ENCODE data around the gene FAM13B.

FAM13B gene

DNA sequence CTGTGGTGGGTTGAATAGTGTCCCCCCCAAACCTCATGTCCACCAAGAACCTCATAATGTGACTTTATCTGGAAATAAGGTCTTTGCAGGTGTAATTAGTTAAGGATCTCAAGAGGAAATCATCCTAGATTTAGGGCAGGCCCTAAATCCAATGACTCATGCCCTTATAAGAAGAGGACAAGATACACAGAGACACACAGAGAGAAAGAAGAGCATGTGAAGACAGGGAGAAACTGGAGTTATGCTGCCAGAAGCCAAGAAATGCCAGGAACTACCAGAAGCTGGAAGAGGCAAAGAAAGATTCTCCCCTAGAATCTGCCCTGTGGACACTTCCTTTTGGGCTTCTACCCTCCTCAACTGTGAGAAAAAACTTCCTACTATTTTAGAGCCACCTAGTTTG lies 8.8 kb downstream of the FAM13B start:
- DNase-seq (ENCODE audit: low read depth): no peak
- no peak for TF ChIP-seq CTCF (IDR thresholded peaks at IDR 0.05; ENCODE audit: low read depth, low read length, missing control alignments)
- H3K4me3 ChIP-seq (ENCODE audit: low read depth, low read length): no peak overlapping the region

GRCh38 chr5:138022912-138023311 lies 10.0 kb downstream of the FAM13B start:
- no peak for DNase-seq (ENCODE audit: low read depth)
- no peak overlapping the region for H3K4me3 ChIP-seq (ENCODE audit: low read depth, low read length)
- no peak for TF ChIP-seq CTCF (IDR thresholded peaks at IDR 0.05; ENCODE audit: low read depth, low read length, missing control alignments)

- H3K4me3 ChIP-seq (ENCODE audit: low read depth, low read length): no peak overlapping the region
- DNase-seq (ENCODE audit: low read depth): no peak
- no peak for TF ChIP-seq CTCF (IDR thresholded peaks at IDR 0.05; ENCODE audit: low read depth, low read length, missing control alignments)
Measured at GRCh38 chr5:138021771-138022170, 11.1 kb downstream of the FAM13B start.

DNA sequence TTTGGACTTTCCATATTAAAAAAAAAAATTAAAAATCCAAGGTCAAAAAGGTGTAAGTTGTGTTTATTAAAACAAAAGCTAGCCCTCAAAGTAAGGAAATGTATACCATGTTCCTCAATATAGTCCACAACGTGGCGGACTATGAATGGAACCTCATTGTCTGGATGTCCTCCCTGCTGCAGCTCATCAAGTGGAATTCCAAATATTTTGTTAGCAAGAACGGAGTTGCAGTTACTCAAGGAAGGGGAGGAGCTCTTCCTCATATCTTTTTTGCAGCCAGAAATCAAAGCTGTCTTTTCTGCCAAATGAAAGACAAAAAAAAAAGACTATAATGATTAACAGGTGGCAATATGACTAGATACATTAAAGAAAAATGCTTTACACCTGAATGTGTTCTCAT lies 14.0 kb downstream of the FAM13B start:
- no peak for DNase-seq (ENCODE audit: low read depth)
- no peak for TF ChIP-seq CTCF (IDR thresholded peaks at IDR 0.05; ENCODE audit: low read depth, low read length, missing control alignments)
- H3K4me3 ChIP-seq (ENCODE audit: low read depth, low read length): no peak overlapping the region

- no peak overlapping the region for H3K4me3 ChIP-seq (ENCODE audit: low read depth, low read length)
- TF ChIP-seq CTCF (IDR thresholded peaks at IDR 0.05; ENCODE audit: low read depth, low read length, missing control alignments): no peak
- DNase-seq (ENCODE audit: low read depth): no peak
Measured at GRCh38 chr5:138015916-138016315, 17.0 kb downstream of the FAM13B start.

DNA sequence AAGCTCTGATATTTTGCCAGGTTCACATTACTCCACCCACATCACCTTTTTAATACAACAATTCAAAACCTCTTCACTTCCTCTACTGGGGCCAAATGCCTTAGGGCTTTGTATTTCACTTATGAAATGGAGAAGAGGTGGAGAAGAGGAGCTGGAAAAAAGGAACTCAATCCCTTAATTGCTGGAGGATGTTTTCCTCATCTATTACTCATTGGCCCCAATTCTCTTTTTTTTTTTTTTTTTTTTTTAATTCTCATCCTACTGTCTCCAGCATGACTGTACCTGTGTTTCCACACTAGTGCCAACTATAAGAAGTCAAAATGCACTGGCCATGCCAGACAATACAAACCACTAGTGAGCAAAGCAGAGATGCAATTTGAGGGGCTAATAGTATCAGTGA lies 20.9 kb downstream of the FAM13B start:
- H3K4me3 ChIP-seq (ENCODE audit: low read depth, low read length): no peak overlapping the region
- TF ChIP-seq CTCF (IDR thresholded peaks at IDR 0.05; ENCODE audit: low read depth, low read length, missing control alignments): no peak
- DNase-seq (ENCODE audit: low read depth): no peak

GRCh38 chr5:138000102-138000723 lies 32.7 kb downstream of the FAM13B start:
- DNase-seq (ENCODE audit: low read depth): no peak
- no peak for TF ChIP-seq CTCF (IDR thresholded peaks at IDR 0.05; ENCODE audit: low read depth, low read length, missing control alignments)

More at GRCh38 chr5:138000102-138000723, 32.7 kb downstream of the FAM13B start:
- no peak overlapping the region for H3K4me3 ChIP-seq (ENCODE audit: low read depth, low read length)
